Motor neuron (in vitro differentiated cells): Measurements from ENCODE around the gene TGFBR1. TPM values are rescaled to one million over a fixed set of nuclear protein-coding genes. Genes with fewer than 3 reads are reported as not detected.
A peak's percentile ranks its signal among the peaks of the same experiment; 100 is the strongest.

ENCODE experiments used
- ATAC-seq, 8 experiments: fragments of 200-7000 bp; cut with Tn5 transposase; replicated peaks in 6 of 8; 2 replicates each; pipeline ENCODE4 v1.8.0; 2021; ENCODE audit warnings: mild to moderate bottlenecking in 8 of 8, moderate library complexity in 8 of 8
- H3K27ac ChIP-seq, 2 donors: fragments of 250-450 bp; sonication (Bioruptor Pico); 2 replicates each; pipeline ENCODE4 v1.9.0; 2021; ENCODE audit warnings: antibody characterized with exemption in 2 of 2, mild to moderate bottlenecking in 2 of 2, moderate library complexity in 1 of 2
- H3K4me1 ChIP-seq, 2 donors: fragments of 250-450 bp; sonication (Bioruptor Pico); replicated peaks in 1 of 2; 2 replicates each; pipeline ENCODE4 v1.6.1; 2021; ENCODE audit warnings: antibody characterized with exemption in 2 of 2, mild to moderate bottlenecking in 2 of 2, moderate library complexity in 1 of 2
- H3K4me3 ChIP-seq, 5 donors: fragments of 250-450 bp; sonication (Bioruptor Pico); 2 replicates each; pipeline ENCODE4 v1.9.0; 2021; ENCODE audit warnings: antibody characterized with exemption in 5 of 5, mild to moderate bottlenecking in 5 of 5, moderate library complexity in 4 of 5
- WGBS, 10 experiments: fragments of 450-650 bp; shearing (Covaris generic); methylation state at CpG; one replicate each; pipeline ENCODE4 v1.0.0; 2022; 5-methylcytosine and 5-hydroxymethylcytosine counted together
- in situ Hi-C, 9 experiments: fragments of 400-800 bp; cut with MboI; loops; one replicate each; pipeline ENCODE4 v1.15.0; 2021; ENCODE audit warnings: low sequenced_read_pairs in 9 of 9, low pct_unique_long_range_greater_than_20kb in 2 of 9; ENCODE audit not compliant: unreplicated experiment in 9 of 9
- total RNA-seq, 8 experiments: library from RNA; unstranded; fragments of 300-600 nt; gene quantifications; 2 replicates each; pipeline versions ENCODE4 v1.2.3 to v1.2.4, GENCODE V29; 2022

Gene TGFBR1
- total RNA-seq, 8 experiments from 2014 or later: 15.7 to 71.7 (median 33.8) TPM

DNA sequence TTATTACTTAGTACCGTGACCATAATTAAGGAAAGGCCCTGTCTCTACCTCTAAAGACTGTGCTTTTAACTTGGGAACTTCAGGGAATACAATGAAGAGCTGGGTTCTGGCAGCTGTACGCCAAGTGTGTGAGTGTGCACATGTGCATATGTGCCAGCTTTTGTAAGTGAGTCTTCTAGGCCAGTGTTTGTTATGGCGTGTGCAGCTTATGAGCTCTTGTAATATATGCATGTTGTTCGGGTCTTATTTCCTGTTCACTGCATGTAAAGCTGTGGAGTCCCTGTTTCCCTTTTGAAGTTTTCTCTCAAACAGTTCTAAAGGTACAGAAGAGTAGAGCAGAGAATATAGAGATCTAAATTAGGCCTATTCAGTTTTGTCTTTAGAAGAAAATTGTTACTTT lies 30.5 kb downstream of the TGFBR1 start:
- Histone ChIP-seq H3K4me1 (peaks cover 0 to 7% of the 10 kb centered on the region in 2 donors), H3K4me3 (no peak overlapping the region), H3K27ac (no peak overlapping the region)
- 29 to 100% (median 88%) methylated on average over 1 to 4 of the region's 4 CpGs for WGBS, 10 experiments
- peak in 1 of 8 experiments; percentile 66 for ATAC-seq
- in situ Hi-C loops: loop anchor here in 5 of 9 experiments (10.0 to 25.0 kb wide), 5 partner anchors 141 to 298 kb away; no protein-coding TSS in a partner anchor

- Histone ChIP-seq H3K27ac (no peak overlapping the region), H3K4me1 (peaks cover 0 to 7% of the 10 kb centered on the region in 2 donors), H3K4me3 (no peak overlapping the region)
- in situ Hi-C loops: loop anchor here in 5 of 9 experiments (10.0 to 25.0 kb wide), 5 partner anchors 142 to 300 kb away; no protein-coding TSS in a partner anchor
- 93 to 100% (median 96%) methylated on average over 2 to 3 of the region's 3 CpGs for WGBS, 10 experiments
- no peak for ATAC-seq
These were observed 32.3 kb downstream of the TGFBR1 start for GRCh38 chr9:99137225-99137624.

DNA sequence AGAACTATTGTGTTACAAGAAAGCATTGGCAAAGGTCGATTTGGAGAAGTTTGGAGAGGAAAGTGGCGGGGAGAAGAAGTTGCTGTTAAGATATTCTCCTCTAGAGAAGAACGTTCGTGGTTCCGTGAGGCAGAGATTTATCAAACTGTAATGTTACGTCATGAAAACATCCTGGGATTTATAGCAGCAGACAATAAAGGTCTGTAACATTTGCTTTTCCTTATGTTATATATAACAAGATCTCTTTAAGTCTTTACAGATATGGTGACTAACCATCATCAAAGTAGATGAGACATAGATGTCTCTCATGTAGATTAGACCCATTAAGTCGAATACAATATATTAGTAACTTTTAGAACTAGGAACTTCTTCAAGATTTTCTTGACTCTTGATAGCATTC lies 33.0 kb downstream of the TGFBR1 start:
- Histone ChIP-seq H3K27ac (no peak overlapping the region), H3K4me3 (no peak overlapping the region), H3K4me1 (peaks cover 0 to 4% of the 10 kb centered on the region in 2 donors)
- ATAC-seq: no peak
- 67 to 100% (median 95%) methylated on average over 2 to 7 of the region's 7 CpGs for WGBS, 10 experiments
- in situ Hi-C loops: loop anchor here in 5 of 9 experiments (10.0 to 25.0 kb wide), 5 partner anchors 143 to 301 kb away; no protein-coding TSS in a partner anchor

GRCh38 chr9:99138424-99139284 lies 33.7 kb downstream of the TGFBR1 start:
- 40 to 100% (median 90%) methylated on average over 1 to 5 of the region's 8 CpGs; no CpG with 5 or more reads in 1 of the 10 experiments for WGBS, 10 experiments
- in situ Hi-C loops: loop anchor here in 5 of 9 experiments (10.0 to 25.0 kb wide), 5 partner anchors 144 to 301 kb away; no protein-coding TSS in a partner anchor
- no peak for ATAC-seq
- H3K4me1 ChIP-seq: peaks cover 0 to 3% of the 10 kb centered on the region in 2 donors
- no peak overlapping the region for H3K27ac ChIP-seq
- H3K4me3 ChIP-seq: no peak overlapping the region

- 70 to 100% (median 96%) methylated on average over 1 to 5 of the region's 5 CpGs; no CpG with 5 or more reads in 4 of the 10 experiments for WGBS, 10 experiments
- Histone ChIP-seq H3K4me1 (no peaks in the 10 kb centered on the region), H3K4me3 (no peak overlapping the region), H3K27ac (no peak overlapping the region)
- in situ Hi-C loops: loop anchor here in 5 of 9 experiments (10.0 to 25.0 kb wide), 5 partner anchors 145 to 303 kb away; no protein-coding TSS in a partner anchor
- ATAC-seq: no peak
These were observed 35.0 kb downstream of the TGFBR1 start for GRCh38 chr9:99139868-99140267.

GRCh38 chr9:99140685-99141314 lies 35.9 kb downstream of the TGFBR1 start:
- Histone ChIP-seq H3K4me1 (no peaks in the 10 kb centered on the region), H3K4me3 (no peak overlapping the region), H3K27ac (no peak overlapping the region)
- in situ Hi-C loops: loop anchor here in 4 of 9 experiments (25.0 kb wide), 3 partner anchors 153 to 303 kb away; no protein-coding TSS in a partner anchor
- peak in 5 of 8 experiments; percentile 40 to 91 (median 87) for ATAC-seq
- WGBS, 10 experiments: 50 to 100% (median 86%) methylated on average over 1 to 2 of the region's 2 CpGs

DNA sequence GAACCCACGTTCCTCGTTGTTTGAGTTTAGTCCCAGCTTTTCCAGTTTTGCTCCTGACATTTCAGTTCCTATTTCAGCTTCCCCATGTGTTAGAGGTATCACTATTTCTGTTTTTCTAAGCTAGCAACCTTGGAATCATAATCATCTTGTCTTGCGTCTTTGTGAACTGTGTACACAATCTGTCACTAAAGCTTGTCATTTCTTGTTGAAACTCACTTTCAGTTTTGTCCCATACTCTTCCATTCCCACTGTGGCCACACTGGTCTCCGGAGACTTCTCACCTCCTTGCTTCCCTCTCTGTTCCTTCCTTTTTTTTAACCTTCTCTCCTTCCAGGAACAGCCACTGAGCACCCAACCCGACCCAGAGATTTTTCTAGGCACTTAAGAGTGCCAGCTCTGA lies 36.9 kb downstream of the TGFBR1 start:
- Histone ChIP-seq H3K4me3 (no peak overlapping the region), H3K4me1 (no peaks in the 10 kb centered on the region), H3K27ac (no peak overlapping the region)
- WGBS, 10 experiments: 58 to 100% (median 92%) methylated on average over 1 to 5 of the region's 5 CpGs
- no peak for ATAC-seq
- in situ Hi-C loops: loop anchor here in 4 of 9 experiments (25.0 kb wide), 3 partner anchors 155 to 305 kb away; no protein-coding TSS in a partner anchor

DNA sequence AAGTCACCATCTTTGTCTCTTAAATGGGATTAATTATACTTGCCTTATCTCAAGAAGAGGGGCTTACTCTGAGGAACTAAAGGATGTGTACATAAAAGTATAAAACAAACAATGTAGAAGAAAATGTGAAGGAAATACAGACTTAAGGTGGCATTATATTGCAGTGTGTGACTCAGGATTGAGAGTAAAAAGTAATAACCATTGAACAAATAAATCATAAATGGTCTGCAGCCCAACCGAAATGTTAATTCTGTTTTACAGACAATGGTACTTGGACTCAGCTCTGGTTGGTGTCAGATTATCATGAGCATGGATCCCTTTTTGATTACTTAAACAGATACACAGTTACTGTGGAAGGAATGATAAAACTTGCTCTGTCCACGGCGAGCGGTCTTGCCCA lies 37.4 kb downstream of the TGFBR1 start:
- WGBS, 10 experiments: 88 to 100% (median 98%) methylated on average over 1 to 4 of the region's 4 CpGs
- Histone ChIP-seq H3K27ac (no peak overlapping the region), H3K4me3 (no peak overlapping the region), H3K4me1 (no peaks in the 10 kb centered on the region)
- ATAC-seq: no peak
- in situ Hi-C loops: loop anchor here in 4 of 9 experiments (25.0 kb wide), 3 partner anchors 155 to 305 kb away; no protein-coding TSS in a partner anchor

GRCh38 chr9:99143655-99144054 lies 38.7 kb downstream of the TGFBR1 start:
- WGBS, 10 experiments: 84 to 100% (median 100%) methylated on average over 1 to 3 of the region's 3 CpGs; no CpG with 5 or more reads in 1 of the 10 experiments
- Histone ChIP-seq H3K4me3 (no peak overlapping the region), H3K27ac (no peak overlapping the region), H3K4me1 (no peaks in the 10 kb centered on the region)
- in situ Hi-C loops: loop anchor here in 4 of 9 experiments (25.0 kb wide), 3 partner anchors 156 to 306 kb away; no protein-coding TSS in a partner anchor
- peak in 2 of 8 experiments; percentile 73 for ATAC-seq

DNA sequence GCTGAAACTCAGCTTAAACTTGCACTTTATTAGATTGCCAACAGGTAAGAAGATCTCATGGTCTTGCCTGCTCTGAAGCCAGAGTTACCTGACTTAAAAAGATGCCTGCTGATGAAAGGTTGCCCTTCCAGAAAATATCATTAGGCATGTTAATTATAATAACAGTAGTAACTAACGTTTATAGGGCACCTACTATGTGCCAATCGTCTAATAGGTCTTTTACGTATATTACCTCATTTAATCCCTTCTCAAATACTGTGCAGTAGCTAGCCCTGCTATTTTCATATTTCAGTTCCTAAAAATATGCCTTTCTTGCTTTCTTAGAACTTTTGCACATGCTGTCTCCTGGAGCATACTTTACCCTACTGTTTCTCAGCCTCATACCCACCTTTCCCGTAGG lies 40.1 kb downstream of the TGFBR1 start:
- WGBS, 10 experiments: 18 to 96% (median 75%) methylated on average over 1 to 4 of the region's 4 CpGs
- Histone ChIP-seq H3K4me1 (peaks cover 0 to 3% of the 10 kb centered on the region in 2 donors), H3K27ac (no peak overlapping the region), H3K4me3 (no peak overlapping the region)
- no peak for ATAC-seq
- in situ Hi-C loops: loop anchor here in 4 of 9 experiments (25.0 kb wide), 3 partner anchors 158 to 308 kb away; no protein-coding TSS in a partner anchor

DNA sequence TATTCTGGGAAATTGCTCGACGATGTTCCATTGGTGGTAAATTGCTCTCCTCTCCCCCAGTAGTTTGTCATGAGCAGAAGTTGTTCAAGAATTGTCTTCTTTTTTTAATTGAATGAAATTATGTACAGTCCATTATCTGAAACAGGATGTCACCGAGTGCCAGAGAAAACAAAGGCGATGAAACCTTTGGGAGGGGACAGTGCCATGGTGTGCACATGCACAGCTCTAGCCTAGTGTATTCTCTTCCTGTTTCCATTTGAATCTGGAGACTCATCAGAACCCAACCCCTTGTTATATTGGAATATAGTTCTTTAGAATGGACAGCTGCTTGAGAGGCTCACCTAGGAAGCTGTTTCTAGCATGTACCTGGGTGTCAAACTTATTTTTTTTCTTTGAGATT lies 41.7 kb downstream of the TGFBR1 start:
- Histone ChIP-seq H3K4me3 (no peak overlapping the region), H3K4me1 (peaks cover 0 to 10% of the 10 kb centered on the region in 2 donors), H3K27ac (no peak overlapping the region)
- WGBS, 10 experiments: 92 to 100% (median 100%) methylated on average over 1 to 4 of the region's 4 CpGs; no CpG with 5 or more reads in 1 of the 10 experiments
- in situ Hi-C loops: loop anchor here in 4 of 9 experiments (25.0 kb wide), 3 partner anchors 159 to 309 kb away; no protein-coding TSS in a partner anchor
- no peak for ATAC-seq

- ATAC-seq: no peak
- Histone ChIP-seq H3K4me1 (peaks cover 0 to 10% of the 10 kb centered on the region in 2 donors), H3K27ac (no peak overlapping the region), H3K4me3 (no peak overlapping the region)
- in situ Hi-C loops: loop anchor here in 4 of 9 experiments (25.0 kb wide), 3 partner anchors 160 to 310 kb away; no protein-coding TSS in a partner anchor
These were observed 42.3 kb downstream of the TGFBR1 start for GRCh38 chr9:99147177-99147576.
